ENCODE data around the gene DARS1.
"Not testable (repeated sequence)": the region's sequence is repeated elsewhere in the genome, so short reads cannot be mapped to it uniquely, and the experiment has no call there.

DARS1 gene

GRCh38 chr2:135984199-135985017, 1.0 kb downstream of the DARS1 start:
- DNase-seq (ENCODE audit: low read depth, low spot score) = no peak

GRCh38 chr2:135980434-135981079, 4.9 kb downstream of the DARS1 start:
- no peak for DNase-seq (ENCODE audit: low read depth, low spot score)

GRCh38 chr2:135975702-135976101, 9.7 kb downstream of the DARS1 start:
- DNase-seq (ENCODE audit: low read depth, low spot score) = no peak

GRCh38 chr2:135974036-135974435, 11.4 kb downstream of the DARS1 start:
- no peak for DNase-seq (ENCODE audit: low read depth, low spot score)

- DNase-seq (ENCODE audit: low read depth, low spot score) = no peak
These were observed 15.6 kb downstream of the DARS1 start for GRCh38 chr2:135969655-135970387.

GRCh38 chr2:135965756-135966155, 19.7 kb downstream of the DARS1 start:
- DNase-seq (ENCODE audit: low read depth, low spot score) = no peak

- DNase-seq (ENCODE audit: low read depth, low spot score) = not testable (repeated sequence)
These were observed 21.0 kb downstream of the DARS1 start for GRCh38 chr2:135964404-135964803.

GRCh38 chr2:135963841-135964240, 21.6 kb downstream of the DARS1 start:
- no peak for DNase-seq (ENCODE audit: low read depth, low spot score)

GRCh38 chr2:135962366-135963123, 22.9 kb downstream of the DARS1 start:
- DNase-seq (ENCODE audit: low read depth, low spot score) = no peak

- DNase-seq (ENCODE audit: low read depth, low spot score) = peak; percentile 27
These were observed 24.5 kb downstream of the DARS1 start for GRCh38 chr2:135960656-135961551.

- DNase-seq (ENCODE audit: low read depth, low spot score) = no peak
These were observed 25.3 kb downstream of the DARS1 start for GRCh38 chr2:135960150-135960549.

- not testable (repeated sequence) for DNase-seq (ENCODE audit: low read depth, low spot score)
These were observed 26.5 kb downstream of the DARS1 start for GRCh38 chr2:135958927-135959326.

GRCh38 chr2:135954020-135954601, 31.3 kb downstream of the DARS1 start:
- no peak for DNase-seq (ENCODE audit: low read depth, low spot score)

- no peak for DNase-seq (ENCODE audit: low read depth, low spot score)
These were observed 32.5 kb downstream of the DARS1 start for GRCh38 chr2:135952891-135953290.

- no peak for DNase-seq (ENCODE audit: low read depth, low spot score)
These were observed 34.3 kb downstream of the DARS1 start for GRCh38 chr2:135951041-135951583.

GRCh38 chr2:135949451-135950234, 35.8 kb downstream of the DARS1 start:
- DNase-seq (ENCODE audit: low read depth, low spot score) = no peak

- DNase-seq (ENCODE audit: low read depth, low spot score) = no peak
These were observed 36.6 kb downstream of the DARS1 start for GRCh38 chr2:135948642-135949355.

GRCh38 chr2:135948141-135948540, 37.3 kb downstream of the DARS1 start:
- no peak for DNase-seq (ENCODE audit: low read depth, low spot score)

- DNase-seq (ENCODE audit: low read depth, low spot score) = no peak
These were observed 37.9 kb downstream of the DARS1 start for GRCh38 chr2:135947483-135947882.
